Mesenchymal stem cell (in vitro differentiated cells and primary cell): ENCODE measurements around the gene C20orf204. TPM values are rescaled to one million over a fixed set of nuclear protein-coding genes. Genes with fewer than 3 reads are reported as not detected.

Source experiments
- DNase-seq: peaks from one replicate; pipeline ENCODE4 v3.0.0-alpha.2; 2013
- H2AFZ ChIP-seq: one replicate; pipeline ENCODE4 v1.6.1; 2013; ENCODE audit warnings: low read depth, mild to moderate bottlenecking, control low read depth, inconsistent platforms, low read length, moderate library complexity
- H2AK5ac ChIP-seq: 2 replicates; pipeline ENCODE4 v1.6.1; 2013; ENCODE audit warnings: low read length, moderate library complexity, mild to moderate bottlenecking, inconsistent platforms; ENCODE audit not compliant: severe bottlenecking
- H2BK120ac ChIP-seq: one replicate; pipeline ENCODE4 v1.6.1; 2013; ENCODE audit warnings: low read depth, mild to moderate bottlenecking, inconsistent platforms, low read length, moderate library complexity
- H2BK12ac ChIP-seq, 2 experiments: one replicate each; pipeline ENCODE4 v1.6.1; 2013; ENCODE audit warnings: inconsistent platforms in 2 of 2, low read length in 2 of 2, mild to moderate bottlenecking in 2 of 2, moderate library complexity in 2 of 2, control low read depth in 1 of 2
- H2BK15ac ChIP-seq: one replicate; pipeline ENCODE4 v1.6.1; 2013; ENCODE audit warnings: mild to moderate bottlenecking, low read depth, inconsistent platforms; ENCODE audit not compliant: poor library complexity, severe bottlenecking
- H2BK5ac ChIP-seq: 2 replicates; pipeline ENCODE4 v1.6.1; 2013; ENCODE audit warnings: low read depth, mild to moderate bottlenecking, low read length, control low read depth, inconsistent platforms; ENCODE audit not compliant: poor library complexity, severe bottlenecking
- H3K14ac ChIP-seq, 2 experiments: one replicate each; pipeline ENCODE4 v1.6.1; 2013; ENCODE audit warnings: inconsistent platforms in 2 of 2, low read length in 2 of 2, control low read depth in 1 of 2, mild to moderate bottlenecking in 1 of 2, moderate library complexity in 1 of 2
- H3K18ac ChIP-seq, 2 experiments: one replicate each; pipeline ENCODE4 v1.6.1; 2013; ENCODE audit warnings: inconsistent platforms in 2 of 2, low read length in 2 of 2, control low read depth in 1 of 2, low read depth in 1 of 2, mild to moderate bottlenecking in 1 of 2
- H3K23ac ChIP-seq, 2 experiments: one replicate each; pipeline ENCODE4 v1.6.1; 2013; ENCODE audit warnings: inconsistent platforms in 2 of 2, low read length in 2 of 2, mild to moderate bottlenecking in 2 of 2, moderate library complexity in 2 of 2, control low read depth in 1 of 2
- H3K27ac ChIP-seq: 2 replicates; pipeline ENCODE4 v1.5.1; 2013; ENCODE audit warnings: mild to moderate bottlenecking, moderate library complexity, low read length, control low read depth, inconsistent platforms; ENCODE audit not compliant: poor library complexity, severe bottlenecking
- H3K27me3 ChIP-seq, 2 experiments: 2 replicates each; pipeline versions ENCODE4 v1.6.1 to v1.7.0; 2013; ENCODE audit warnings: low read length in 2 of 2, mild to moderate bottlenecking in 2 of 2, moderate library complexity in 2 of 2, control low read depth in 1 of 2, inconsistent platforms in 1 of 2; ENCODE audit not compliant: control insufficient read depth in 1 of 2, insufficient read depth in 1 of 2
- H3K36me3 ChIP-seq, 2 experiments: 2 replicates each; pipeline versions ENCODE4 v1.6.1 to v1.7.0; 2013; ENCODE audit warnings: low read length in 2 of 2, control low read depth in 1 of 2, inconsistent platforms in 1 of 2, low read depth in 1 of 2, mild to moderate bottlenecking in 1 of 2; ENCODE audit not compliant: insufficient read depth in 2 of 2, control insufficient read depth in 1 of 2
- H3K4ac ChIP-seq, 2 experiments: one replicate each; pipeline ENCODE4 v1.6.1; 2013; ENCODE audit warnings: inconsistent platforms in 2 of 2, low read length in 2 of 2, mild to moderate bottlenecking in 2 of 2, moderate library complexity in 2 of 2, control low read depth in 1 of 2, low read depth in 1 of 2
- H3K4me1 ChIP-seq: 2 replicates; pipeline ENCODE4 v1.6.1; 2013; ENCODE audit warnings: low read depth, low read length, control low read depth; ENCODE audit not compliant: control insufficient read depth, insufficient read depth
- H3K4me2 ChIP-seq: 2 replicates; pipeline ENCODE4 v1.6.1; 2013; ENCODE audit warnings: low read length, mild to moderate bottlenecking, inconsistent platforms; ENCODE audit not compliant: poor library complexity, severe bottlenecking
- H3K4me3 ChIP-seq, 2 experiments: 2 replicates each; pipeline versions ENCODE4 v1.5.1 to v1.7.0; 2013; ENCODE audit warnings: low read length in 2 of 2, mild to moderate bottlenecking in 2 of 2, control low read depth in 1 of 2, low read depth in 1 of 2; ENCODE audit not compliant: insufficient read depth in 1 of 2
- H3K79me1 ChIP-seq: replicated peaks from 2 replicates; pipeline ENCODE4 v1.6.1; 2013; ENCODE audit warnings: mild to moderate bottlenecking, control low read depth, low read length, inconsistent platforms; ENCODE audit not compliant: poor library complexity, severe bottlenecking
- H3K9ac ChIP-seq: 2 replicates; pipeline ENCODE4 v1.7.0; 2013; ENCODE audit warnings: mild to moderate bottlenecking, low read length, moderate library complexity
- H3K9me3 ChIP-seq: 2 replicates; pipeline ENCODE4 v1.7.0; 2013; ENCODE audit warnings: mild to moderate bottlenecking, low read length; ENCODE audit not compliant: control insufficient read depth
- H4K8ac ChIP-seq: one replicate; pipeline ENCODE4 v1.6.1; 2013; ENCODE audit warnings: inconsistent platforms, mild to moderate bottlenecking, low read length, moderate library complexity
- H4K91ac ChIP-seq: one replicate; pipeline ENCODE4 v1.6.1; 2013; ENCODE audit warnings: mild to moderate bottlenecking, low read length, inconsistent platforms
- WGBS: methylation state at CpG from one replicate; pipeline ENCODE4 v1.1.7; 2013; ENCODE audit warnings: mixed read lengths; 5-methylcytosine and 5-hydroxymethylcytosine counted together
- polyA plus RNA-seq, 2 experiments: library from polyadenylated mRNA; stranded (reverse); fragments of 200-250 nt; gene quantifications; one replicate each; pipeline ENCODE4 v1.2.3, GENCODE V29; 2013

Gene C20orf204, protein sequence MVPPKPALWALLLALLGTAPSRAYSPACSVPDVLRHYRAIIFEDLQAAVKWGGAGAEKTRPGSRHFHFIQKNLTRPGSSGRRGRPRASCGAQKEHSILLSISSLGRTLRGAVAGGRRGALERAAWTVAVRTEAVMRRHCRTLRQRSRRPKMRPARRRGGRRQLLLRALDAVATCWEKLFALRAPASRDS
- 0.07 TPM for polyA plus RNA-seq (2013, experiment 1 of 2)
- polyA plus RNA-seq (2013, experiment 2 of 2), result 0.10 TPM

DNA sequence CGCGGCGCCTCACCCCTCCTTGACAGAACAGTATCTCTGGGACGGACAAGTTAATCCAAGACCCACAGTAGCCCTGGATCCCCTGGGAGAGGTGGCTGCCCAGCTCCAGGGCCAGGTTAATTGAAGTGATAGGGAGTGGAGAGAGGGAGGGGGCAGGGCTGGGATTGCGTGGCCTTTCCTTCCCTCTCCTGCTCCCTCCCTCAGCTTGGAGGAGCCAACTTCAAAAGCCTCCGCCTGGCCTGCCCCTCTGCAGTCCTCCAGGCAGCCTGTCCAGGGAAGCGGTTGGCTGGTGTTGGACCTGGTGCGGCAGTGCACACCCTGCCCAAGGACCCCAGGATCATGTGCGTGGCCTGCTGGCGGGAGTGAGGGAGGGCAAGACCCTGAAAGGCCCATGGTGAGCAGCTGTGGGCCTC, at the start of gene C20orf204:
TSS of gene C20orf204 (plus strand) at position 250 of the 413 bp plus-strand sequence. CDS start at position 392, 142 bp downstream.
- no peak within 1 kb of the TSS for H2BK15ac ChIP-seq
- no peak within 1 kb of the TSS for H3K4ac ChIP-seq
- H2AK5ac ChIP-seq, result no peak within 1 kb of the TSS
- H3K79me1 ChIP-seq, result peaks cover 1% of the 10 kb centered on the region
- no peak within 1 kb of the TSS for H3K23ac ChIP-seq
- no peak within 1 kb of the TSS for H3K9ac ChIP-seq
- WGBS, result 73% methylated on average over 9 of the region's 10 CpGs
- no peak within 1 kb of the TSS for H3K18ac ChIP-seq
- no peak within 1 kb of the TSS for H2BK5ac ChIP-seq
- no peaks in the 10 kb centered on the region for H3K9me3 ChIP-seq
- no peak within 1 kb of the TSS for H2AFZ ChIP-seq
- peaks cover 38% of the 10 kb centered on the region for H3K4me1 ChIP-seq
- peaks cover 21 to 42% of the 10 kb centered on the region in 2 experiments for H3K27me3 ChIP-seq
- H3K36me3 ChIP-seq, result peaks cover 38 to 48% of the 10 kb centered on the region in 2 experiments
- H3K14ac ChIP-seq, result no peak within 1 kb of the TSS
- H2BK12ac ChIP-seq, result no peak within 1 kb of the TSS
- no peak for DNase-seq
- no peak within 1 kb of the TSS for H3K4me2 ChIP-seq
- H3K27ac ChIP-seq, result no peak within 1 kb of the TSS
- no peak within 1 kb of the TSS for H4K8ac ChIP-seq
- H3K4me3 ChIP-seq, result no peak within 1 kb of the TSS
- H2BK120ac ChIP-seq, result no peak within 1 kb of the TSS
- H4K91ac ChIP-seq, result no peak within 1 kb of the TSS

DNA sequence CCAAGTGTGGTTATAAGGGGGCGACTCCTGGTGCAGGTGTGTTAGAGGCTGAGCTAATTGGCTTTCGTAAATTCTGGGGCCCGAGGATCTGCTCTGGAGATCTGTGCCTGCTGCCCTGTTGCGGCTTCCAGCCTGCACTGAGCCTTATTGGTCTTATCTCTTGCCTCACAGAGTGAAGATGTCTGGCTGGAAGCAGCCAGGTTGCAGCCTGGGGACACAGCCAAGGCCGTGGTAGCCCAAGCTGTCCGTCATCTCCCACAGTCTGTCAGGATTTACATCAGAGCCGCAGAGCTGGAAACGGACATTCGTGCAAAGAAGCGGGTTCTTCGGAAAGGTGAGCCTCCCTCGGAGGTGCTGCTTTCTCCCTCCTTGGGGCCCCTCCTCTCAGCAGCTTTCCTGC, 35.1 kb upstream of the C20orf204 start:
- no peak overlapping the region for H3K4ac ChIP-seq
- no peak overlapping the region for H2BK15ac ChIP-seq
- no peak overlapping the region for H3K27ac ChIP-seq
- no peak overlapping the region for H2BK120ac ChIP-seq
- H4K91ac ChIP-seq, result peak overlapping the region; percentile 32
- H2BK5ac ChIP-seq, result no peak overlapping the region
- no peak overlapping the region for H2AFZ ChIP-seq
- no peak overlapping the region for H3K23ac ChIP-seq
- no peak overlapping the region for H2BK12ac ChIP-seq
- H3K27me3 ChIP-seq, result no peaks in the 10 kb centered on the region
- no peak overlapping the region for H3K18ac ChIP-seq
- no peak overlapping the region for H3K4me3 ChIP-seq
- H3K14ac ChIP-seq, result no peak overlapping the region
- H3K79me1 ChIP-seq, result peaks cover 30% of the 10 kb centered on the region
- H4K8ac ChIP-seq, result no peak overlapping the region
- no peak for DNase-seq
- no peaks in the 10 kb centered on the region for H3K9me3 ChIP-seq
- peaks cover 76 to 81% of the 10 kb centered on the region in 2 experiments for H3K36me3 ChIP-seq
- no peak overlapping the region for H2AK5ac ChIP-seq
- no peak overlapping the region for H3K9ac ChIP-seq
- WGBS, result 98% methylated on average over 12 of the region's 12 CpGs
- peaks cover 2% of the 10 kb centered on the region for H3K4me1 ChIP-seq
- no peak overlapping the region for H3K4me2 ChIP-seq

DNA sequence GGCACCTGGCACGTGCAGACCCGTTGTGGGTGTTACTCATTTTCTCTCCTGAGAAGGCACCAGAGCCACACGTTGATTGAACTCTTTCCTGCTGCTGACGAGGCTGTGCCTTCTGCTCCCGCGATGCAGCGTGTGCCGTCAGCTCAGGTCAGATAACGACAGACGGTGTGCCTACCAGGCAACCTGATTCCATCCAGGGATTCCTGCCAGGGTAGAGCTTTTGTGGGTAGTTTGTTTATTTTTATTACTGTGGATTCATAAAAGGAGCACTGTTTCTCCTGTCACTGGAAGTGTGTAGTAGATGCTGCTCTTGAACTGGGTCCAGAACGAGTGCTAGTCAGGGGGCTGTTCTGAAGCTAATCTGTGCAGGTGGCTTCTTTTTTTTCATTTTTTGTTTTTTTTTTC, 34.4 kb upstream of the C20orf204 start:
- H3K18ac ChIP-seq, result no peak overlapping the region
- peaks cover 30% of the 10 kb centered on the region for H3K79me1 ChIP-seq
- H2BK12ac ChIP-seq, result no peak overlapping the region
- no peak overlapping the region for H2BK15ac ChIP-seq
- no peak overlapping the region for H3K4me3 ChIP-seq
- H3K27ac ChIP-seq, result no peak overlapping the region
- DNase-seq, result no peak
- H3K23ac ChIP-seq, result no peak overlapping the region
- no peak overlapping the region for H3K14ac ChIP-seq
- no peak overlapping the region for H2BK5ac ChIP-seq
- H2AFZ ChIP-seq, result no peak overlapping the region
- H2AK5ac ChIP-seq, result no peak overlapping the region
- no peak overlapping the region for H4K8ac ChIP-seq
- H3K4me2 ChIP-seq, result no peak overlapping the region
- peaks cover 2% of the 10 kb centered on the region for H3K4me1 ChIP-seq
- H3K4ac ChIP-seq, result no peak overlapping the region
- no peak overlapping the region for H4K91ac ChIP-seq
- WGBS, result 93% methylated on average over 11 of the region's 11 CpGs
- H2BK120ac ChIP-seq, result no peak overlapping the region
- H3K9me3 ChIP-seq, result no peaks in the 10 kb centered on the region
- H3K27me3 ChIP-seq, result no peaks in the 10 kb centered on the region
- peaks cover 74 to 80% of the 10 kb centered on the region in 2 experiments for H3K36me3 ChIP-seq
- H3K9ac ChIP-seq, result no peak overlapping the region

DNA sequence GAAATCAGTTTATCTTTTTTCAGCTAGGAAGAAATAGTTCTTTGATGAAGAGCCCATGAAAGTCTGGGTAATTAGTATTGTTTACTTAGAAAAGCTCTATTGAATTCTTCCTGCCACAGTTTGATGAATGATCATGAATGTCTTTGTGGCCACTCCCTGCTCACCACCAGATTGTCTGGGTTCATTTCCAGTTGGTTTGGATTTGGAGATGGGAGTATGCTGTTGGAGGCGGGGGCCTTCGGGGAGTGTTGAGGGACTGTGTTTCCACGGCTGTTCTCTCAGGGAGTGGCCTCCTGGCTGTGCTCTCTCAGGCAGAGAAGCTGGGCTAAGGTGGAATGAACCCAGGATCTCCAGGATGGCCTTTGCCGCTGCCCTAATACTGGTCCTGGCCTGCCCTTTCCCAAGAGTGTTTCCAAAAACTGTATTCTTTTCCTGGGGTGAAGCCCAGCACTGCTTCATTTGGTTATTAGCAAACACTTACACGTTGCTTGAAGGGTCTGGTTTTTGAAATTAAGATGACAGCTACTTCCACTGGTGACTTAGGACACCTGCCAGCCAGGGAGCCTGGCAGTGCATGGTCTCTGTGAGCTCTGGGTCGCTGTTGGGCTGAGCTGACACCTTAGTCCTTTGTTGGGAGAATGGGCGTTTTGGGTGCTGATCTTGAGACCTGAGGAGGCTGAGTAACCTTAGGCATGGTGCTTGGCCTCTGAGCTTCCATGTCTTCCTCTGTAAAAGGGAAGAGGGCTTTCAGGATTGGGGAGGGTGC, 31.8 kb upstream of the C20orf204 start:
- H3K4me3 ChIP-seq, result no peak overlapping the region
- DNase-seq, result no peak
- no peak overlapping the region for H3K14ac ChIP-seq
- no peak overlapping the region for H2BK5ac ChIP-seq
- H2AFZ ChIP-seq, result no peak overlapping the region
- peaks cover 39% of the 10 kb centered on the region for H3K79me1 ChIP-seq
- peaks cover 4% of the 10 kb centered on the region for H3K4me1 ChIP-seq
- no peak overlapping the region for H2BK120ac ChIP-seq
- no peaks in the 10 kb centered on the region for H3K27me3 ChIP-seq
- H3K9ac ChIP-seq, result no peak overlapping the region
- H4K91ac ChIP-seq, result no peak overlapping the region
- H3K9me3 ChIP-seq, result no peaks in the 10 kb centered on the region
- H3K4me2 ChIP-seq, result no peak overlapping the region
- H3K27ac ChIP-seq, result no peak overlapping the region
- 86% methylated on average over 7 of the region's 7 CpGs for WGBS
- H3K36me3 ChIP-seq, result peaks cover 76 to 84% of the 10 kb centered on the region in 2 experiments
- no peak overlapping the region for H3K23ac ChIP-seq
- H2AK5ac ChIP-seq, result no peak overlapping the region
- no peak overlapping the region for H2BK15ac ChIP-seq
- no peak overlapping the region for H2BK12ac ChIP-seq
- H3K18ac ChIP-seq, result no peak overlapping the region
- no peak overlapping the region for H3K4ac ChIP-seq
- H4K8ac ChIP-seq, result no peak overlapping the region
